Measurements from ENCODE around the gene ARAP2.

Gene ARAP2

DNA sequence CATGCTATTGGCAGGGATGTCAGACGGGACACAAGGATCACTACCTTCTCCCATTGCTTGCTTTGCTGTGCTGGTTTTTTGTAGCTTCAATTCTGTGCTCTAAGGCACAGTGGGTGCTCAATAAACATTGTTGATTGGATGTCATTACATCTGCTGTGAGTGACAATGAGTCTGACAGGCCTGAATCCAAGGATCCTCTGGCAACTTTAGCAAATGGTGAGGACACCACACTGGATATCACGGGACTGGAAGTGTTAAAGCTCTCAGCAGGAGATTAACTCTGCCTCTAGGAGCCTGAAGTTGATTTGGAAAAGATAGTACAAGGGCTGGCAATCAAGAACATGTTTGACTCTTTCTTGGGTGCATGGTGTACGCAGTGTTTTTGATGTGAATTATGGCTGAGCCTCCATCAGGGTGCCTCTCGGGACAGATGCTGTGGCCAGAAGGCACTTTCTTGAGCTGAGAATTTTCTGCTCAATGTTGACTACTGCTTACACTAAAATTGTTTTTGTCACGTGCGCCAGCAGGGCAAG lies 217.9 kb downstream of the ARAP2 start:
- DNase-seq: no peak

DNA sequence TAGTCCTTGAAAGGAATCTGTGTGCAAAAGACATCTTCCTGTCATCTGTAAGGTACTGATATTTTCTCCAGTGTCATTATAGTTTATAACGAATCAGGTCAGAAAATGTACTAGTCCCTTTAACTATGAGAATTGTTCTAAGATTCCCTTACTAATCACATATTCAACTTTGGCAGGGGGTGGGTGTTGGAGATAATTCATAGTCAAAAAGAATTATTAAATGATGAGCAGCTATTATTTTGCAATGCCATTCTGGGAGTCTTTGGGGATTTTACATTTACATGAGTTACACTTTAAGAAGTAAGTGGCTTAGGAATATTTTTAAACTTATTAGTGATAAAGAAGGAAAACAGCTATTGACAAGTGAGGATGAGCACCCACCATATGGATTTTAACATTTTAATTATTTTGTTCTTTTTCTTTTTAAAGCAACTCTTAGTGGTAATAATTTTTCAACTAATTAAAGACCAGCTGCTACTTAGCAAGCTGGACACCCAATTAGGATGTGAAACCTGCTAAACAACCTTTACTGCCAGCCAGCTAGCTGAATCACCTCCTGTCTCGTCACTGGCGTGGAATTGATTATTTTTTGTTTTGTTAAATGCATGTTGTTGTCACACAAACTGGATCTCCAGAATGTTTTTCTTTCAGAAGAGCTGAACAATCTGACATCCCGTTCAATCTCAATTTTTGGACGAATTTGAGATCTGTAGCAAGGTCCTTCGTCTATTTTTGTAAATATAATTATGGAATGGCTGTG lies 219.2 kb downstream of the ARAP2 start:
- DNase-seq: no peak

DNA sequence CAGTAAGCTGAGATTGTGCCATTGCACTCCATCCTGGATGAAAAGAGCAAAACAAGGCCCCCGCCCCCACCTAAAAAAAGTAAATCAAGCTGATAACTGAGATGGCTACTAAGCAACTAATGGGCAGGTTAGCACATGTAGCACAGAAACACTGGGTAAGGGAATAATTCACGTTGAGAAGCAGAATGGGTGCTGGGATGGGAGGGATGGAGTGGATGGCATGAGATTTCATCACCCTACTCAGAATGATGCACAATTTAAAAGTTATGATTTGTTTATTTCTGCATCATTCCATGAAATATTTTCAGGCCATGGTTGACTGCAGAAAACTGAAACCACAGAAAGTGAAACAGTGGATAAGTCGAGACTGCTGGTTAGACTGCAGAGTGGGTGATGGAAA lies 224.0 kb downstream of the ARAP2 start:
- DNase-seq: no peak
